HFFc6 (cell line): Measurements from ENCODE around the gene UMODL1. TPM values are rescaled to one million over a fixed set of nuclear protein-coding genes. Genes with fewer than 3 reads are reported as not detected.
A peak's percentile ranks its signal among the peaks of the same experiment; 100 is the strongest.

Experiments used
- DNase-seq: peaks from one replicate; pipeline ENCODE4 v3.0.0-alpha.2; 2018
- H3K27ac Mint-ChIP-seq: 2 replicates; pipeline ENCODE4 v1.8.0; 2020; ENCODE audit warnings: mild to moderate bottlenecking, mixed read lengths
- H3K27me3 Mint-ChIP-seq: 2 replicates; pipeline ENCODE4 v1.8.0; 2021; ENCODE audit warnings: mild to moderate bottlenecking, moderate library complexity, mixed read lengths; ENCODE audit not compliant: insufficient read depth
- H3K36me3 Mint-ChIP-seq: 2 replicates; pipeline ENCODE4 v1.8.0; 2021; ENCODE audit warnings: low read depth, mixed read lengths
- H3K4me1 Mint-ChIP-seq: 2 replicates; pipeline ENCODE4 v1.8.0; 2020; ENCODE audit warnings: low read depth, mixed read lengths
- H3K4me3 Mint-ChIP-seq: 2 replicates; pipeline ENCODE4 v1.8.0; 2020; ENCODE audit warnings: mild to moderate bottlenecking, moderate library complexity, mixed read lengths
- H3K9me3 Mint-ChIP-seq: 2 replicates; pipeline ENCODE4 v1.8.0; 2020; ENCODE audit warnings: mild to moderate bottlenecking, mixed read lengths
- CTCF ChIP-seq: fragments of 200-600 bp; sonication (generic); IDR thresholded peaks from 2 replicates; pipeline ENCODE4 v1.5.0; 2021; ENCODE audit warnings: antibody characterized with exemption, mild to moderate bottlenecking
- total RNA-seq, 6 experiments: library from RNA; stranded (reverse); fragmentation: NEBNext Ultra II Directional; extraction: Animal tissue kit (Norgen Biotek cat#: 25700); gene quantifications; 2 replicates in 1 of 6; 3 replicates in 5 of 6; pipeline ENCODE4 v1.2.3, GENCODE V29; 2021

Gene UMODL1
- total RNA-seq, 6 experiments from 2014 or later: not detected

- no peak for DNase-seq
- H3K27me3 Mint-ChIP-seq: peaks cover 18% of the 10 kb centered on the region
- TF ChIP-seq CTCF: no peak
- H3K4me3 Mint-ChIP-seq: no peak overlapping the region
- no peaks in the 10 kb centered on the region for H3K4me1 Mint-ChIP-seq
- H3K9me3 Mint-ChIP-seq: no peaks in the 10 kb centered on the region
- H3K36me3 Mint-ChIP-seq: no peaks in the 10 kb centered on the region
- H3K27ac Mint-ChIP-seq: no peak overlapping the region
Observed at GRCh38 chr21:42161401-42161955, 90.4 kb downstream of the UMODL1 start.

GRCh38 chr21:42161956-42162681 is 91.0 kb downstream of the UMODL1 start:
- no peaks in the 10 kb centered on the region for H3K4me1 Mint-ChIP-seq
- peaks cover 13% of the 10 kb centered on the region for H3K27me3 Mint-ChIP-seq
- H3K27ac Mint-ChIP-seq: no peak overlapping the region

DNA sequence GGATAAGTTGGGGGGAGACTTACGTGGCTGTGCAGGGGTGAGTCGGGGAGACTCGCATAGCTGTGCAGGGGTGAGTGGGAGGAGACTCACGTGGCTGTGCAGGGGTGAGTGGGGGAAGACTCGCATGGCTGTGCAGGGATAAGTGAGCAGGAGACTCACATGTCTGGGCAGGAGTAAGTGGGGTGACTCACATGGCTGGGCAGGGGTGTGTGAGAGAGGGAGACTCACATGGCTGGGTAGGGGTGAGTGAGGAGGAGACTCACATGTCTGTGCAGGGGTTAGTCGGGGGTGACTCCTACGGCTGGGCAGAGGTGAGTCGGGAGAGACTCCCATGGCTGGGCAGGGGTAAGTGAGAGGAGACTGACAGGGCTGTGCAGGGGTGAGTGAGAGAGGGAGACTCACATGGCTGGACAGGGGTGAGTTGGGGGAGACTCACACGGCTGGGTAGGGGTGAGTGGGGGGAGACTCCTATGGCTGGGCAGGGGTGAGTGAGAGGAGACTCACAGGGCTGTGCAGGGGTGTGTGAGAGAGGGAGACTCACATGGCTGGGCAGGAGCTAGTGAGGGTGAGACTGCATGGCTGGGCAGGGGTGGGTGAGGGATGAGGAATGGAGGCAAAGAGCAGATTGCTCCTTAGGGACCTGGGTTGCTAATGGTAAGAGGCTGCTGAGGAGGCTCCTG is 91.9 kb downstream of the UMODL1 start:
- Mint-ChIP-seq H3K4me1 (no peaks in the 10 kb centered on the region), H3K4me3 (no peak overlapping the region), H3K27me3 (peaks cover 6% of the 10 kb centered on the region), H3K36me3 (no peaks in the 10 kb centered on the region), H3K27ac (no peak overlapping the region), H3K9me3 (no peaks in the 10 kb centered on the region)
- no peak for TF ChIP-seq CTCF
- DNase-seq: no peak

More at GRCh38 chr21:42161956-42162681, 91.0 kb downstream of the UMODL1 start:
- Mint-ChIP-seq H3K36me3 (no peaks in the 10 kb centered on the region), H3K4me3 (no peak overlapping the region), H3K9me3 (no peaks in the 10 kb centered on the region)
- no peak for DNase-seq
- TF ChIP-seq CTCF: no peak

- Mint-ChIP-seq H3K27ac (no peak overlapping the region), H3K36me3 (no peaks in the 10 kb centered on the region), H3K4me1 (no peaks in the 10 kb centered on the region), H3K4me3 (no peak overlapping the region), H3K27me3 (peaks cover 3% of the 10 kb centered on the region), H3K9me3 (no peaks in the 10 kb centered on the region)
- no peak for TF ChIP-seq CTCF
- no peak for DNase-seq
Observed at GRCh38 chr21:42163511-42163863, 92.4 kb downstream of the UMODL1 start.

DNA sequence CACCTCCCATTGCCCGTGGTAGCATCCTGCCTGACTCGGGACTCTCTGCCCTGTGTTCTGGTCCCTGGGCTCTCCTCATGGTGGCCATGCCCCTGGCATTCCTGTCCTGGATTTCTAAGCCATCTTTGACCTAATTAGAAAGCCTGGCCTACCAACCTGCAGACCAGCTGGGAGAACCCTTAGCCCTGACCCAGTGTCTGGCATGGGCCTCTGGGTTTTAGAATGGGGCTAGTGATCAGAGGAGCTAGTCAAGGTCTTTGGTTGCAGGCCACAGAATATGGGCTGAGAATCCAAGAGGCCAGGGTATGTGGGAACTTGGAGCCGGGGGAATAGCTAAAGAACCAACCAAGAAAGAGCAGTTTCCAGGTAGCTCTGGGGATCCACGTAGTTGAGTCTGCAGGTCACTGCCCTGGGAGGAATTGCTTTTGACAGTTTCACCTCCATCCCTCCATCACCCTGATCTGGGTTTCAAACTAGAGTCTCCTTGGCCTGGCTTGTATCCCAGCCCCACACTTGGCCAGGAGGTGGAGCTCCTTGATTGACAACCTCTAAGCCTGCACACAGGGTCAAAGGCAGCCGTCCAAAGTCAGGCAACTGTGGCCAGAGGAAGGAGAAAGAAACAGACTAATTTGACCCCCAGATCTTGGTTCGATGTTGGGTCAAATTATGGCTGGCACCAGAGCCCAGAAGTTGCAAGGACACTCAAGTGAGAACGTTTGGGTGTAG is 93.1 kb downstream of the UMODL1 start:
- Mint-ChIP-seq H3K27ac (no peak overlapping the region), H3K4me1 (no peaks in the 10 kb centered on the region), H3K9me3 (no peaks in the 10 kb centered on the region), H3K27me3 (peaks cover 3% of the 10 kb centered on the region), H3K36me3 (no peaks in the 10 kb centered on the region), H3K4me3 (no peak overlapping the region)
- DNase-seq: no peak
- TF ChIP-seq CTCF: peak; percentile 25; the same call in 1 of the 2 replicates
